Measurements from ENCODE around the gene AMBRA1.
A peak's percentile ranks its signal among the peaks of the same experiment; 100 is the strongest.

Gene AMBRA1

DNA sequence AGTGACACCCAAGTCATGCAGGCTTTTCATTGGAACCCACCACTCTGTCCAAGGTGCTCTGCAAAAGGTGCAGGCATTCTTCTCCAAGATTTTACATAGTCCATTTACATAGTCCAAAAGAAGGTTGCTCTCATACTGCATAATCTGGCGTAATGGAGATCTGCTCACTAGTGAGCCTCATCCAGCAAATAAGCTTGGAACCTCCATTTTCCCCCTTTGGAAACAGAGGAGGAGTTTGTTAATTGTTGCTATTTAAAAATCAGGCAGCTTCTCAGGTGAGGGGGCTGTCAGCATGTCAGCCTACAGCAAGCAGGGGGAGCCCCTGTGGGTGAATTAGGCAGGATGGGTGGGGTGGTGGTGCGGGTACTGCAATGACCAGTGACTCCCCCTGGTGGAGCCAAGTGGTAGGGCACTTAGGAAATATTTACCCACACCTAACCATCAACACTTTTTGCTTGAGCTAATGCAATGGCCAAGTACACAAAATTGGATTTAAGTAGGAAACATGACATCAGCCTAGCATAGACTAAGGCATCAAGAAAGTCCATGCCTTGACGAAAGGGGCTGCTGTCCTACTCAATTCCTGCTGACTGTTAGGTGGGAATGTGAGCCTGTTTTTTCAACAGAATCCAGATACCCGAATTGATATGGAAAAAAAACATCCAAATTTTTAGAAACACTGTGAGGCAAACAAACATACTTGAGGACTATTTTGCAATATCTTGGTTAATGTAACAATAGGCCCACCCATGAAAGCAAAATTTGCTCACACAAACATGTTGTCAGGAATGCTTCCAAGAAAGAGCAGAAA, 64.5 kb downstream of the AMBRA1 start:
- no peak for TF ChIP-seq ZFX (IDR thresholded peaks at IDR 0.05)
- TF ChIP-seq, protein P1, sequence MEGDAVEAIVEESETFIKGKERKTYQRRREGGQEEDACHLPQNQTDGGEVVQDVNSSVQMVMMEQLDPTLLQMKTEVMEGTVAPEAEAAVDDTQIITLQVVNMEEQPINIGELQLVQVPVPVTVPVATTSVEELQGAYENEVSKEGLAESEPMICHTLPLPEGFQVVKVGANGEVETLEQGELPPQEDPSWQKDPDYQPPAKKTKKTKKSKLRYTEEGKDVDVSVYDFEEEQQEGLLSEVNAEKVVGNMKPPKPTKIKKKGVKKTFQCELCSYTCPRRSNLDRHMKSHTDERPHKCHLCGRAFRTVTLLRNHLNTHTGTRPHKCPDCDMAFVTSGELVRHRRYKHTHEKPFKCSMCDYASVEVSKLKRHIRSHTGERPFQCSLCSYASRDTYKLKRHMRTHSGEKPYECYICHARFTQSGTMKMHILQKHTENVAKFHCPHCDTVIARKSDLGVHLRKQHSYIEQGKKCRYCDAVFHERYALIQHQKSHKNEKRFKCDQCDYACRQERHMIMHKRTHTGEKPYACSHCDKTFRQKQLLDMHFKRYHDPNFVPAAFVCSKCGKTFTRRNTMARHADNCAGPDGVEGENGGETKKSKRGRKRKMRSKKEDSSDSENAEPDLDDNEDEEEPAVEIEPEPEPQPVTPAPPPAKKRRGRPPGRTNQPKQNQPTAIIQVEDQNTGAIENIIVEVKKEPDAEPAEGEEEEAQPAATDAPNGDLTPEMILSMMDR (conservative IDR thresholded peaks at IDR 0.05) = peak; percentile 96
- no peak overlapping the region for H3K27ac ChIP-seq

GRCh38 chr11:46528445-46529094, 65.3 kb downstream of the AMBRA1 start:
- TF ChIP-seq ZFX (IDR thresholded peaks at IDR 0.05) = no peak
- TF ChIP-seq, protein P1 (conservative IDR thresholded peaks at IDR 0.05) = no peak
- no peak overlapping the region for H3K27ac ChIP-seq

GRCh38 chr11:46527591-46528130, 66.2 kb downstream of the AMBRA1 start:
- H3K27ac ChIP-seq = no peak overlapping the region
- TF ChIP-seq ZFX (IDR thresholded peaks at IDR 0.05) = no peak
- TF ChIP-seq, protein P1 (conservative IDR thresholded peaks at IDR 0.05) = no peak

DNA sequence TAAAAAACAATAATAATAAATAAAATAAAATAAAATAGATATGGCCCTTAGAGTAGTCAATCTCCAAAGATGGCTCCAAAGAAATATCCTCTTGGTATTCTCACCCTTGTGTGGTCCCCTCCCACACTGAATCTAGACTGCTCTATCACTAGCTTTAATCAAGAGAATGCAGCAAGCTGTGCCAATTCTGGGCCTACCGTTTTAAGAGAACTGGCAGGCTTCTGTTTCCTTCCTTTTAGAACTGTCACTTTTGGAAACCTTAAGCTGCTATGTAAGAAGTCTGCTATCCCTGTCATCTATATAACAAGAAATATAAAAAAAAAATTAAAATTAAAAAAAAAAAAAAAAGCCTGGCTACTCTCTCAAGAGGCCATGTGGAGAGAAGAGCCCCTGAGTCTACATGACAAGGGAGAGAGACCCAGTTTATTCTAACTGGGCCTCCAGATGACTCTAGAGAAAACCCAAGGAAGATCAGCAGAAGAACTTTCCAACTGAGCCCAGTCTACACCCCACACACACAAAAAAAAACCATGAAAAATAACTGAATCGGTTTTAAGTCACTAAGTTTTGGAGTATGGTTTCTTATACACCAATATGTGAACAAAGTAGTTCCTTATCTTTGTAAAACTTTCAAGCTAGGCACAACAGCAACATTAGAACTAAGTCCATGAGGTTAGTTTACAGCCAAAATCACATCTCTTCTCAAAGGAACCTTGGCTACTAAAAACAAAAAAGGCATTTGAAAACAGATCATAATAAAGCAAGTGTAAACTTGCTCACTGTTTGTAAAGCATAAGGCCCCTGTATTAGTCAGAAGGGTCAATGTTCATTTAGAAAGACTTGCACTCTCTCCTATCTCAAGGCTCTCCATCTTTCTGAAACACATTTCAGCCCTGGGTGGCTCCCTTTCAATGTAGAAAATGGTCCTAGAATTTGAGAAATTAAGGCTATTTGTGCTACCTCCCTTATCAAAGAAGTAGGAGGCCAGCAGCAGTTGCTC, 67.3 kb downstream of the AMBRA1 start:
- no peak overlapping the region for H3K27ac ChIP-seq
- no peak for TF ChIP-seq ZFX (IDR thresholded peaks at IDR 0.05)
- TF ChIP-seq, protein P1 (conservative IDR thresholded peaks at IDR 0.05) = no peak

- TF ChIP-seq, protein P1 (conservative IDR thresholded peaks at IDR 0.05) = no peak
- TF ChIP-seq ZFX (IDR thresholded peaks at IDR 0.05) = no peak
- no peak overlapping the region for H3K27ac ChIP-seq
Measured at GRCh38 chr11:46524201-46524770, 69.5 kb downstream of the AMBRA1 start.

- TF ChIP-seq, protein P1 (conservative IDR thresholded peaks at IDR 0.05) = no peak
- no peak for TF ChIP-seq ZFX (IDR thresholded peaks at IDR 0.05)
- H3K27ac ChIP-seq = no peak overlapping the region
Measured at GRCh38 chr11:46523290-46523689, 70.5 kb downstream of the AMBRA1 start.

Measured in C4-2B (cell line).